PC-9 (cell line): ENCODE measurements around the gene MAT2A. TPM values are rescaled to one million over a fixed set of nuclear protein-coding genes. Genes with fewer than 3 reads are reported as not detected.

Experiments used
- BruUV-seq: library from RNA; stranded (reverse); fragments of 400-500 nt; replicated peaks from 2 replicates; lab custom pipeline; 2021; lab: Mats Ljungman, UMichigan
- CTCF ChIA-PET: fragments of 300-600 bp; sonication (Branson Sonifier 250); formaldehyde crosslinking; loops from one replicate; lab custom pipeline; 2022; ENCODE audit warnings: antibody characterized with exemption; lab: Charles Lee
- POLR2A ChIA-PET: fragments of 300-600 bp; sonication (Branson Sonifier 250); formaldehyde crosslinking; loops from one replicate; lab custom pipeline; 2022; ENCODE audit warnings: antibody characterized with exemption; ENCODE audit not compliant: unreplicated experiment; lab: Charles Lee
- DNase-seq, 2 experiments: peaks; one replicate each; pipeline versions ENCODE4 v3.0.0 to v3.0.0-alpha.2; 2015 to 2022; ENCODE audit warnings: mixed read lengths in 1 of 2
- H2AFZ ChIP-seq: fragments of 200-600 bp; sonication (generic); 2 replicates; pipeline ENCODE4 v1.8.1; 2017; ENCODE audit warnings: antibody characterized with exemption
- H3F3A ChIP-seq: fragments of 200-600 bp; sonication (generic); 2 replicates; pipeline ENCODE4 v1.8.1; 2017; ENCODE audit warnings: antibody characterized with exemption, mild to moderate bottlenecking, low read depth; ENCODE audit not compliant: insufficient read depth
- H3K27ac ChIP-seq: fragments of 200-600 bp; sonication (generic); 2 replicates; pipeline ENCODE4 v1.6.1; 2016; ENCODE audit warnings: mixed run types
- H3K27me3 ChIP-seq: fragments of 200-600 bp; sonication (generic); 2 replicates; pipeline ENCODE4 v1.6.1; 2016; ENCODE audit warnings: low read depth, mixed run types; ENCODE audit not compliant: insufficient read depth
- H3K36me3 ChIP-seq: fragments of 200-600 bp; sonication (generic); 2 replicates; pipeline ENCODE4 v1.6.1; 2016; ENCODE audit warnings: low read depth, mixed run types
- H3K4me1 ChIP-seq: fragments of 200-600 bp; sonication (generic); replicated peaks from 2 replicates; pipeline ENCODE4 v1.6.1; 2016; ENCODE audit warnings: mixed run types; ENCODE audit not compliant: insufficient read depth
- H3K4me2 ChIP-seq: fragments of 200-600 bp; sonication (generic); 2 replicates; pipeline ENCODE4 v1.6.1; 2017; ENCODE audit warnings: mixed run types
- H3K4me3 ChIP-seq: fragments of 200-600 bp; sonication (generic); 2 replicates; pipeline ENCODE4 v1.6.1; 2016; ENCODE audit warnings: mixed run types
- H3K79me2 ChIP-seq: fragments of 200-600 bp; sonication (generic); 2 replicates; pipeline ENCODE4 v1.6.1; 2017; ENCODE audit warnings: low read depth, mixed run types
- H3K9me2 ChIP-seq: fragments of 200-600 bp; sonication (generic); 2 replicates; pipeline ENCODE4 v1.8.1; 2017; ENCODE audit warnings: mild to moderate bottlenecking; ENCODE audit not compliant: insufficient read depth
- H3K9me3 ChIP-seq: fragments of 200-600 bp; sonication (generic); 2 replicates; pipeline ENCODE4 v1.8.1; 2016; ENCODE audit warnings: low read depth; ENCODE audit not compliant: insufficient read depth
- H4K20me1 ChIP-seq: fragments of 200-600 bp; sonication (generic); 2 replicates; pipeline ENCODE4 v1.8.1; 2017; ENCODE audit not compliant: insufficient read depth
- CTCF ChIP-seq: fragments of 200-600 bp; sonication (generic); conservative IDR thresholded peaks from 2 replicates; pipeline ENCODE4 v1.6.1; 2017; ENCODE audit warnings: mixed run types, antibody characterized with exemption, mild to moderate bottlenecking, moderate library complexity
- EZH2 ChIP-seq: fragments of 200-600 bp; sonication (generic); IDR thresholded peaks from 2 replicates; pipeline ENCODE4 v1.8.0; 2017; ENCODE audit warnings: antibody characterized with exemption, low read depth
- intact Hi-C: fragments of 100-400 bp; cut with micrococcal nuclease; formaldehyde crosslinking; loops from one replicate; pipeline ENCODE4 v1.10.0; 2022; ENCODE audit not compliant: unreplicated experiment
- total RNA-seq: library from RNA; stranded (reverse); gene quantifications from 2 replicates; pipeline ENCODE4 v1.2.3, GENCODE V29; 2021

Gene MAT2A
- total RNA-seq, 1 experiment from 2014 or later = 206 TPM

GRCh38 chr2:85536479-85536878 is 2.5 kb upstream of the MAT2A start:
- no peak for DNase-seq
- H3K4me1 ChIP-seq = peaks cover 25% of the 10 kb centered on the region
- peak overlapping the region; percentile 87 for H3K4me2 ChIP-seq
- 0 out of 2 replicates have a peak overlapping the region, but pooled peaks have one; percentile 97 for H3K27ac ChIP-seq
- H3F3A ChIP-seq = peaks cover 36% of the 10 kb centered on the region
- peaks cover 21% of the 10 kb centered on the region for H4K20me1 ChIP-seq
- ChIA-PET CTCF (no interaction called here), POLR2A (interaction anchor here (0.6 kb wide), 2 partner anchors 62 to 80 kb away, joined by 4 to 5 read pairs; no protein-coding TSS in a partner anchor)
- intact Hi-C loops = no loop called here
- no TSS peak for BruUV-seq
- no peaks in the 10 kb centered on the region for H3K9me2 ChIP-seq
- TF ChIP-seq EZH2 = no peak
- peaks cover 55% of the 10 kb centered on the region for H3K79me2 ChIP-seq
- H3K4me3 ChIP-seq = peak overlapping the region; percentile 100; the same call in 1 of the 2 replicates
- no peak overlapping the region for H2AFZ ChIP-seq
- peaks cover 17% of the 10 kb centered on the region for H3K36me3 ChIP-seq
- no peaks in the 10 kb centered on the region for H3K27me3 ChIP-seq
- H3K9me3 ChIP-seq = no peaks in the 10 kb centered on the region

GRCh38 chr2:85537600-85538506 is 1.1 kb upstream of the MAT2A start:
- ChIA-PET CTCF (no interaction called here), POLR2A (interaction anchor here (0.6 to 0.9 kb wide), 4 partner anchors 35 to 568 kb away, joined by 4 to 12 read pairs (median 6); partner anchors contain the start of genes POLR1A and RNF181)
- Histone ChIP-seq H4K20me1 (peaks cover 35% of the 10 kb centered on the region), H3F3A (peaks cover 43% of the 10 kb centered on the region), H3K9me2 (no peaks in the 10 kb centered on the region), H3K27ac (peak overlapping the region; percentile 97), H3K4me2 (peak overlapping the region; percentile 87), H2AFZ (peak overlapping the region; percentile 83), H3K79me2 (peaks cover 69% of the 10 kb centered on the region), H3K36me3 (peaks cover 31% of the 10 kb centered on the region), H3K27me3 (no peaks in the 10 kb centered on the region), H3K4me3 (peak overlapping the region; percentile 100), H3K9me3 (no peaks in the 10 kb centered on the region), H3K4me1 (peaks cover 32% of the 10 kb centered on the region)
- intact Hi-C loops = loop anchor here (2.0 kb wide), 1 partner anchor 33 kb away; no protein-coding TSS in a partner anchor
- TF ChIP-seq CTCF (no peak), EZH2 (no peak)
- TSS peak; percentile 81 for BruUV-seq
- DNase-seq = no peak

GRCh38 chr2:85539361-85540132 is 579 bp downstream of the MAT2A start:
- BruUV-seq = no TSS peak
- Histone ChIP-seq H4K20me1 (peaks cover 52% of the 10 kb centered on the region), H3F3A (peaks cover 60% of the 10 kb centered on the region), H3K79me2 (peaks cover 78% of the 10 kb centered on the region), H3K36me3 (peaks cover 44% of the 10 kb centered on the region), H3K4me3 (peak overlapping the region; percentile 100), H3K27me3 (no peaks in the 10 kb centered on the region), H3K27ac (peak overlapping the region; percentile 97), H3K4me2 (peak overlapping the region; percentile 87), H3K9me2 (no peaks in the 10 kb centered on the region), H2AFZ (peak overlapping the region; percentile 72; the same call in 1 of the 2 replicates), H3K9me3 (no peaks in the 10 kb centered on the region), H3K4me1 (peaks cover 38% of the 10 kb centered on the region)
- intact Hi-C loops = loop anchor here (1.0 to 2.0 kb wide), 2 partner anchors 35 to 119 kb away; no protein-coding TSS in a partner anchor
- ChIA-PET CTCF (interaction anchor here (0.6 to 0.9 kb wide), 2 partner anchors 149 to 479 kb away, joined by 5 to 8 read pairs; no protein-coding TSS in a partner anchor), POLR2A (interaction anchor here (0.5 to 1.2 kb wide), 14 partner anchors 11 to 170 kb away, joined by 3 to 23 read pairs (median 5); partner anchors contain the start of gene VAMP8)
- peak; percentile 48 to 50 for DNase-seq
- no peak for TF ChIP-seq EZH2
- no peak for TF ChIP-seq CTCF
